NCI-H2029 (cell line): Measurements from ENCODE around the gene CCR7.
"Not testable (repeated sequence)": the region's sequence is repeated elsewhere in the genome, so short reads cannot be mapped to it uniquely, and the experiment has no call there.

Source experiments
- DNase-seq: peaks from one replicate; lab custom pipeline; 2025; lab: John Stamatoyannopoulos, UW

Gene CCR7

GRCh38 chr17:40551091-40551878 lies 14.0 kb downstream of the CCR7 start:
- peak; percentile 7 for DNase-seq

GRCh38 chr17:40550608-40551007 lies 14.7 kb downstream of the CCR7 start:
- DNase-seq = no peak

- DNase-seq = peak; percentile 66
Observed at GRCh38 chr17:40548982-40549685, 16.1 kb downstream of the CCR7 start.

GRCh38 chr17:40548491-40548981 lies 16.7 kb downstream of the CCR7 start:
- no peak for DNase-seq

GRCh38 chr17:40547785-40548478 lies 17.3 kb downstream of the CCR7 start:
- no peak for DNase-seq

- DNase-seq = peak; percentile 87
Observed at GRCh38 chr17:40547079-40547784, 18.0 kb downstream of the CCR7 start.

GRCh38 chr17:40546497-40546896 lies 18.8 kb downstream of the CCR7 start:
- DNase-seq = not testable (repeated sequence)

GRCh38 chr17:40545660-40546059 lies 19.6 kb downstream of the CCR7 start:
- no peak for DNase-seq

GRCh38 chr17:40542558-40543411 lies 22.5 kb downstream of the CCR7 start:
- no peak for DNase-seq

GRCh38 chr17:40541873-40542557 lies 23.3 kb downstream of the CCR7 start:
- DNase-seq = no peak

- no peak for DNase-seq
Observed at GRCh38 chr17:40541060-40541872, 24.0 kb downstream of the CCR7 start.

GRCh38 chr17:40540448-40540847 lies 24.8 kb downstream of the CCR7 start:
- DNase-seq = no peak

- DNase-seq = no peak
Observed at GRCh38 chr17:40539711-40540411, 25.4 kb downstream of the CCR7 start.

- DNase-seq = no peak
Observed at GRCh38 chr17:40538936-40539705, 26.2 kb downstream of the CCR7 start.

GRCh38 chr17:40538019-40538935 lies 27.0 kb downstream of the CCR7 start:
- DNase-seq = no peak

- DNase-seq = no peak
Observed at GRCh38 chr17:40536295-40537171, 28.7 kb downstream of the CCR7 start.
